Calu3 (cell line): ENCODE measurements around the gene TPK1. TPM values are rescaled to one million over a fixed set of nuclear protein-coding genes. Genes with fewer than 3 reads are reported as not detected.

Experiments used
- BruUV-seq: library from RNA; stranded (reverse); fragments of 400-500 nt; replicated peaks from 2 replicates; lab custom pipeline; 2021; lab: Mats Ljungman, UMichigan
- CTCF ChIA-PET: fragments of 300-600 bp; sonication (Branson Sonifier 250); formaldehyde crosslinking; loops from one replicate; lab custom pipeline; 2022; ENCODE audit warnings: antibody characterized with exemption; lab: Charles Lee
- DNase-seq: peaks from one replicate; pipeline ENCODE4 v3.0.0; 2022
- H3K27ac Mint-ChIP-seq: one replicate; pipeline ENCODE4 v1.8.0; 2022; ENCODE audit warnings: mixed read lengths; ENCODE audit not compliant: unreplicated experiment
- H3K27me3 Mint-ChIP-seq: one replicate; pipeline ENCODE4 v1.8.0; 2022; ENCODE audit warnings: mixed read lengths; ENCODE audit not compliant: unreplicated experiment
- H3K36me3 Mint-ChIP-seq: one replicate; pipeline ENCODE4 v1.8.0; 2022; ENCODE audit warnings: mild to moderate bottlenecking, moderate library complexity, mixed read lengths; ENCODE audit not compliant: insufficient read depth, unreplicated experiment
- H3K4me1 Mint-ChIP-seq: one replicate; pipeline ENCODE4 v1.8.0; 2022; ENCODE audit warnings: mild to moderate bottlenecking, low read depth, mixed read lengths; ENCODE audit not compliant: unreplicated experiment
- H3K4me3 Mint-ChIP-seq: one replicate; pipeline ENCODE4 v1.8.0; 2022; ENCODE audit warnings: mild to moderate bottlenecking, low read depth, moderate library complexity, mixed read lengths; ENCODE audit not compliant: unreplicated experiment
- H3K9me3 Mint-ChIP-seq: one replicate; pipeline ENCODE4 v1.8.0; 2022; ENCODE audit warnings: low read depth, mixed read lengths; ENCODE audit not compliant: unreplicated experiment
- intact Hi-C: fragments of 100-400 bp; cut with micrococcal nuclease; formaldehyde crosslinking; loops from one replicate; pipeline ENCODE4 v1.10.0; 2022; ENCODE audit not compliant: unreplicated experiment
- total RNA-seq: library from RNA; stranded (reverse); gene quantifications from 2 replicates; pipeline ENCODE4 v1.2.3, GENCODE V29; 2022
- TF ChIP-seq, protein P1 (sequence below): fragments of 200-600 bp; IDR thresholded peaks from one replicate; pipeline ENCODE4 v1.8.0; 2022; ENCODE audit warnings: antibody characterized with exemption; ENCODE audit not compliant: unreplicated experiment

Gene TPK1
- total RNA-seq, 1 experiment from 2014 or later = 13.2 TPM

DNA sequence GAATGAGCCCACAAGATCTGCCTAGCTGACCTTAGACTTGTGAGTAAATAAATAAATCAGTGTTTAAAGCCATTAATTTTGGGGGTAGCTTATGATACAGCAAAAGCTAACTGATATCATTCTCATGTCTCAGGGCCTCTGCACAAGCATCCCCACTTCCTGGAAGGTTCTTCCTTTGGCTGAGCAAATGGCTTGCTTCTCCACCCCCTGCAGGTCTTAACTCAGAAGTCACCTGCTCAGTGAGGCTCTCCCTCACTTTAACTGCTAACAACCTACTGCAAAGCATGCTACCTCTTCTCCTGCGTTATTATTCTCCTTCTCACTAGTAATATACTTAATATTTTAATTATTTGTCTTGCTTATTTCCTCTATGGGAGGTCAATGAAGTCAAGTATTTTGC, 167.3 kb downstream of the TPK1 start:
- Mint-ChIP-seq H3K27me3 (no peaks in the 10 kb centered on the region), H3K27ac (no peak overlapping the region), H3K4me1 (no peaks in the 10 kb centered on the region), H3K4me3 (no peak overlapping the region), H3K9me3 (no peaks in the 10 kb centered on the region), H3K36me3 (no peaks in the 10 kb centered on the region)
- intact Hi-C loops = no loop called here
- TF ChIP-seq, protein P1, sequence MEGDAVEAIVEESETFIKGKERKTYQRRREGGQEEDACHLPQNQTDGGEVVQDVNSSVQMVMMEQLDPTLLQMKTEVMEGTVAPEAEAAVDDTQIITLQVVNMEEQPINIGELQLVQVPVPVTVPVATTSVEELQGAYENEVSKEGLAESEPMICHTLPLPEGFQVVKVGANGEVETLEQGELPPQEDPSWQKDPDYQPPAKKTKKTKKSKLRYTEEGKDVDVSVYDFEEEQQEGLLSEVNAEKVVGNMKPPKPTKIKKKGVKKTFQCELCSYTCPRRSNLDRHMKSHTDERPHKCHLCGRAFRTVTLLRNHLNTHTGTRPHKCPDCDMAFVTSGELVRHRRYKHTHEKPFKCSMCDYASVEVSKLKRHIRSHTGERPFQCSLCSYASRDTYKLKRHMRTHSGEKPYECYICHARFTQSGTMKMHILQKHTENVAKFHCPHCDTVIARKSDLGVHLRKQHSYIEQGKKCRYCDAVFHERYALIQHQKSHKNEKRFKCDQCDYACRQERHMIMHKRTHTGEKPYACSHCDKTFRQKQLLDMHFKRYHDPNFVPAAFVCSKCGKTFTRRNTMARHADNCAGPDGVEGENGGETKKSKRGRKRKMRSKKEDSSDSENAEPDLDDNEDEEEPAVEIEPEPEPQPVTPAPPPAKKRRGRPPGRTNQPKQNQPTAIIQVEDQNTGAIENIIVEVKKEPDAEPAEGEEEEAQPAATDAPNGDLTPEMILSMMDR = no peak
- DNase-seq = no peak
- BruUV-seq = no TSS peak
- CTCF ChIA-PET = no interaction called here

DNA sequence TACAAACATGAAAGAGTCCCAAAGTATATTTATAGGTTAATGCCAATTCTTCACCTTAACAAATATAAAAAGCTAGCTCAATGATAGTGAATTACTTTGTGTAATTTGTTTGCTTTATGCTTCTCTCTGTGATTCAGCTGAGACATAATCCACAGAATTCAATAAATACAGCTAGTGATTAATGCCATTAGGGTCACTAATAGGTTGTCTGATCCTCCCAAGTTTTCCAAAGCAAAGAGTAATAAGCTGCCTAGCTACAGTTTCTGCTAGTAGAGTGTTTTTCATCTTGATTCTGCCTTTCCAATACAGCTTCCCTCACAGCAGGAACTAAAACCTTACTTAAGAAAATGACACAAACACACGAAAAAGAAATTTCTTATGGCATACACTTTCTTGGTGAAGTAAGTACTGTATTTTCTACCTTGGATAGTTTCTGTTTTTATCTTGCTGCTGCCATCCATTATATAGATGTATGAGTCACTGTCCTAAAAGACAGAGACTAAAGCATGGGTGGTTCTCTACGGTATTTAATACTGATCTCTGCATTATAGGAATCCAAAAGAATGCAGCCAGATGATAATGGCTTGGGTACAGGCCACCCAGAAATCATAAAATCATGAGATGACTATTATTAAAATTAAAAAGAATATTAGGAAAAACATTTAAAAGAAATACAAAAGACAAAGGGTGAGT, 170.0 kb downstream of the TPK1 start:
- no peaks in the 10 kb centered on the region for H3K27me3 Mint-ChIP-seq
- H3K4me3 Mint-ChIP-seq = no peak overlapping the region
- BruUV-seq = no TSS peak
- intact Hi-C loops = no loop called here
- no peak for DNase-seq
- no peaks in the 10 kb centered on the region for H3K9me3 Mint-ChIP-seq
- H3K27ac Mint-ChIP-seq = no peak overlapping the region
- TF ChIP-seq, protein P1 = no peak
- CTCF ChIA-PET = no interaction called here
- H3K36me3 Mint-ChIP-seq = no peaks in the 10 kb centered on the region
- no peaks in the 10 kb centered on the region for H3K4me1 Mint-ChIP-seq

DNA sequence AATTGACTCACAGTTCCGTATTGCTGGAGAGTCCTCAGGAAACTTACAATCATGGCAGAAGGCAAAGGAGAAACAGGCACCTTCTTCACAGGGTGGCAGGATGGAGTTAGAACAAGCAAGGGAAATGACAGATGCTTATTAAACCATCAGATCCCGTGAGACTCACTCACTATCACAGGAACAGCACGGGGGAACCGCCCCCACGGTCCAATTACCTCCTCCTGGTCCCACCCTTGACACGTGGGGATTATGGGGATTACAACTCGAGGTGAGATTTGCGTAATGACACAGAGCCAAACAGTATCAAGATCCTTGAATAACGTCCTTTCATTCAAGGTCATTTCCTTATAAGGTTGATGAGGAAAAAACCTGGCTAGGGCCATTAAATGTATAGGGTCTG, 176.6 kb downstream of the TPK1 start:
- no peaks in the 10 kb centered on the region for H3K9me3 Mint-ChIP-seq
- CTCF ChIA-PET = no interaction called here
- no peak overlapping the region for H3K27ac Mint-ChIP-seq
- no peak overlapping the region for H3K4me3 Mint-ChIP-seq
- no peak for DNase-seq
- BruUV-seq = no TSS peak
- H3K4me1 Mint-ChIP-seq = no peaks in the 10 kb centered on the region
- H3K36me3 Mint-ChIP-seq = no peaks in the 10 kb centered on the region
- TF ChIP-seq, protein P1 = no peak
- intact Hi-C loops = no loop called here
- H3K27me3 Mint-ChIP-seq = no peaks in the 10 kb centered on the region

DNA sequence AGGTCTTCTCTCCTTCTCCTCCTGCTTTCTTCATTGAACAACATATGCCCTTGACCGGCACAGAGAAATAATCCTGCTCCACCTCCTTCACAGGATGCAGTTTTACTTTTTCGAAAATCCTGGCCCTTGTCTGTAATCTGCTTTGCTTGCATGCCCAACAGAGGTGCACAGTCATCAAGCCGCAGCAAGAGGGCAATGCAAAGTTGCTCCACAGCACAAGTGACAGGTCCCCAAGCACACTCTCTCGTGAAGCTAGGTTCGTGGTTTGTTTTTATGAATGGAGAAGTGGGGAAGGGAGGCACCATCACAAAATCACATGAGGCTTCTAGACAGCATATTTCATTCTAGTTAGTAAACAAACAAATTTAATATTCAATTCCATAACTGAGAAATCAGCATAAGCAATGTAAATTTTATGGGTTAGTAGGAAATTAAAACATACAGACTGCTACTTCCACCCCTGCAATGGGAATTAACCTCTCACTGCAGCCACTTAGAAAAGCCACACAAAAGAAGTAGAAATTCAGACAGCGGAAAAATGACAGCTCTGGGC, 178.8 kb downstream of the TPK1 start:
- no peak for DNase-seq
- Mint-ChIP-seq H3K27ac (no peak overlapping the region), H3K27me3 (no peaks in the 10 kb centered on the region), H3K4me1 (no peaks in the 10 kb centered on the region), H3K36me3 (no peaks in the 10 kb centered on the region), H3K4me3 (no peak overlapping the region), H3K9me3 (no peaks in the 10 kb centered on the region)
- intact Hi-C loops = no loop called here
- no TSS peak for BruUV-seq
- CTCF ChIA-PET = no interaction called here
- TF ChIP-seq, protein P1 = no peak
